Endothelial cell (in vitro differentiated cells): ENCODE results near the gene SPPL2A. TPM values are rescaled to one million over a fixed set of nuclear protein-coding genes. Genes with fewer than 3 reads are reported as not detected.

Source experiments
- DNase-seq: peaks from one replicate; pipeline ENCODE4 v3.0.0; 2021; ENCODE audit warnings: low spot score
- H3K27ac Mint-ChIP-seq: one replicate; pipeline ENCODE4 v1.8.0; 2021; ENCODE audit warnings: mixed read lengths, inconsistent platforms; ENCODE audit not compliant: unreplicated experiment
- H3K27me3 Mint-ChIP-seq: one replicate; pipeline ENCODE4 v1.8.0; 2021; ENCODE audit warnings: mild to moderate bottlenecking, moderate library complexity, mixed read lengths, inconsistent platforms; ENCODE audit not compliant: unreplicated experiment
- H3K36me3 Mint-ChIP-seq: one replicate; pipeline ENCODE4 v1.8.0; 2021; ENCODE audit warnings: mild to moderate bottlenecking, low read depth, mixed read lengths, inconsistent platforms; ENCODE audit not compliant: unreplicated experiment
- H3K4me1 Mint-ChIP-seq: one replicate; pipeline ENCODE4 v1.8.0; 2021; ENCODE audit warnings: mild to moderate bottlenecking, mixed read lengths, inconsistent platforms; ENCODE audit not compliant: unreplicated experiment
- H3K4me3 Mint-ChIP-seq: one replicate; pipeline ENCODE4 v1.8.0; 2021; ENCODE audit warnings: mild to moderate bottlenecking, mixed read lengths, inconsistent platforms; ENCODE audit not compliant: unreplicated experiment
- H3K9me3 Mint-ChIP-seq: one replicate; pipeline ENCODE4 v1.8.0; 2021; ENCODE audit warnings: mixed read lengths, inconsistent platforms; ENCODE audit not compliant: unreplicated experiment
- CTCF ChIP-seq: fragments of 200-600 bp; sonication (generic); IDR thresholded peaks from one replicate; pipeline ENCODE4 v1.5.0; 2021; ENCODE audit warnings: antibody characterized with exemption; ENCODE audit not compliant: unreplicated experiment
- total RNA-seq: library from RNA; stranded (reverse); fragmentation: NEBNext Ultra II Directional; extraction: Animal tissue kit (Norgen Biotek cat#: 25700); gene quantifications from one replicate; pipeline ENCODE4 v1.2.1, GENCODE V29; 2021; ENCODE audit not compliant: unreplicated experiment

SPPL2A gene
- total RNA-seq, 1 donor from 2014 or later = 62.2 TPM

- Mint-ChIP-seq H3K4me1 (no peaks in the 10 kb centered on the region), H3K27ac (no peak overlapping the region), H3K9me3 (no peaks in the 10 kb centered on the region), H3K36me3 (no peaks in the 10 kb centered on the region), H3K4me3 (no peak overlapping the region), H3K27me3 (peaks cover 1% of the 10 kb centered on the region)
- no peak for TF ChIP-seq CTCF
- DNase-seq = no peak
Measured at GRCh38 chr15:50797926-50798325, 32.4 kb upstream of the SPPL2A start.

- DNase-seq = no peak
- H3K4me1 Mint-ChIP-seq = peaks cover 4% of the 10 kb centered on the region
- TF ChIP-seq CTCF = no peak
- H3K36me3 Mint-ChIP-seq = no peaks in the 10 kb centered on the region
- no peak overlapping the region for H3K27ac Mint-ChIP-seq
- H3K27me3 Mint-ChIP-seq = no peaks in the 10 kb centered on the region
- H3K9me3 Mint-ChIP-seq = no peaks in the 10 kb centered on the region
- no peak overlapping the region for H3K4me3 Mint-ChIP-seq
Measured at GRCh38 chr15:50791486-50791885, 26.0 kb upstream of the SPPL2A start.

- peaks cover 4% of the 10 kb centered on the region for H3K4me1 Mint-ChIP-seq
- H3K9me3 Mint-ChIP-seq = no peaks in the 10 kb centered on the region
- H3K27ac Mint-ChIP-seq = no peak overlapping the region
- TF ChIP-seq CTCF = no peak
- DNase-seq = no peak
- H3K36me3 Mint-ChIP-seq = no peaks in the 10 kb centered on the region
- no peak overlapping the region for H3K4me3 Mint-ChIP-seq
- no peaks in the 10 kb centered on the region for H3K27me3 Mint-ChIP-seq
Measured at GRCh38 chr15:50790778-50791453, 25.4 kb upstream of the SPPL2A start.

GRCh38 chr15:50786871-50787270 lies 21.4 kb upstream of the SPPL2A start:
- no peak for TF ChIP-seq CTCF

GRCh38 chr15:50786438-50786837 lies 20.9 kb upstream of the SPPL2A start:
- no peaks in the 10 kb centered on the region for H3K9me3 Mint-ChIP-seq
- no peaks in the 10 kb centered on the region for H3K27me3 Mint-ChIP-seq
- H3K4me1 Mint-ChIP-seq = peaks cover 4% of the 10 kb centered on the region
- no peak for TF ChIP-seq CTCF
- H3K4me3 Mint-ChIP-seq = no peak overlapping the region
- H3K36me3 Mint-ChIP-seq = no peaks in the 10 kb centered on the region
- H3K27ac Mint-ChIP-seq = no peak overlapping the region
- no peak for DNase-seq

More at GRCh38 chr15:50786871-50787270, 21.4 kb upstream of the SPPL2A start:
- H3K9me3 Mint-ChIP-seq = no peaks in the 10 kb centered on the region
- H3K4me3 Mint-ChIP-seq = no peak overlapping the region
- H3K27ac Mint-ChIP-seq = no peak overlapping the region
- H3K27me3 Mint-ChIP-seq = no peaks in the 10 kb centered on the region
- DNase-seq = no peak
- no peaks in the 10 kb centered on the region for H3K36me3 Mint-ChIP-seq
- peaks cover 4% of the 10 kb centered on the region for H3K4me1 Mint-ChIP-seq
